Frontal cortex (tissue), 4 donors: ENCODE measurements around the gene RNF123. TPM values are rescaled to one million over a fixed set of nuclear protein-coding genes. Genes with fewer than 3 reads are reported as not detected.

Experiments
- DNase-seq, 2 donors: peaks; one replicate each; pipeline ENCODE4 v3.0.0; 2012; ENCODE audit warnings: low spot score in 2 of 2
- FAIRE-seq: peaks from 2 replicates; lab custom pipeline; 2012; peaks lifted over from hg19 to GRCh38; lab: Jason Lieb, UNC
- total RNA-seq: library from RNA; depleted of rRNA; stranded (reverse); fragments of >200 nt; gene quantifications from one replicate; pipeline ENCODE4 v1.2.3, GENCODE V29; 2014
- donor health status: control.
- donor health status: control.
- donor health status: control.

RNF123 gene
- 25.3 TPM for total RNA-seq

DNA sequence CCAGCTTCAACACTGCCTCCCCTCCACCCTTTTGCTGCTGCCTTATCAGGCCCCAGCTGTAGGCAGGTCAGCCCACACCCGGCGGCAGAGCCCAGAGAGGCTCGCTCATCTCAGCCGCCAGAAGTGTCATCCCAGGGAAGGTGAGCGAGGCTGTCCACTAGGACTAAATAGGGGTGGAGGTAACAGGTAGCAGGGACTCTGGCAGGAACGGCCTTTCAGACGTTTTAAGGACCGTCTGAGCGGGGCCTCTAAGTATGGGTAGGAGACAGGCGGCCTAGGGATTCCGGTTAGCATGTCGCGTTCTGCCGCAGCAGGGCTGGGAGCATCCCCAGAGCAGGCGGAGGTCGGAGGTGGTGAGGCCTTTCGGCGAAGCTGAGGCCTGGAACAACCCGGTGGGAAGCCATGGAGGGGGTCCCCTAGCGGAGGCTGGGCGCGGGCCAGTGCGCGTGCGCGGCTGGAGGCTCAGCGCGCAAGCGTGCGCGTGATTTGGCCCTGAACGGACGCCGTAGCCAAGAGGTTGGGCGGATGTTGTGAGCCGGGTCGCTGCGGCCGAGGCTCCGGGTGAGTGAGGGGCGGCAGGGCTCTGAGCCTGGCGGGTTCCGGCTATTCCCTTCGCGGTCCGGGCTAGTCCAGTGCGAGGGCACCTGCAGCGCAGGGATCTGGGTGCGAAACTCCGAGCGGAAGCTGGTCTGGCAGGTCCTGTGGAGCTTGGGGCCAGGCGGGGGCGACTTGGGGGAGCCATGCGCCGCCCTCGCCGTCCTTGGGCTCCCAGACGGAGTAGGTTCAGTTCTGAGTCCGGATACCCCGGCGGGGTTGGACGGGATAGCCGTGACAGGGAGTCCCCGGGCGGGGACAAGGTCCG, at the start of gene RNF123, which contains the start of gene MST1:
RNF123 (plus strand) TSS at position 512 of the 862 bp plus-strand sequence. CDS start 1,609 bp downstream, outside the sequence.
MST1 (minus strand) TSS at position 429 of the 862 bp plus-strand sequence. CDS start 783 bp downstream, outside the sequence.
- FAIRE-seq (no peak), DNase-seq (peak; percentile 87 to 91)

DNA sequence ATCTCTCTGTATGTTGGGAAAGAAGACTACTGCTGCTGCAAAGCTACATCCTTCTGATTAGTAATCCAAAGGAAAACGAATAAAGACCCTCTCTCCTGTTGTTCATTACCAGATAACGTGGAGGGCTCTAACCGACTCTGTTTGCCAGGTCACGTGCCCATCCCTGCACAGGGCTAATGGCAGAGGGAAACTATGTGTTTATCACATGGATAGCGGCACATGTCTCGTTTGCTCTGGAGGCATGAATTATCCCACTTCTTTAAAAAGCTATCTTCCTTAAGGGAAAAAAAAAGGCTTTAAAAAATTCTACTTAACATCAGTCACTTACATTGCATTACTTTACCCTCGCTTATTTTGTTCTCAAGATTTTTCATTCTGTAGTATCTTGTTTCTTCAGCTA, 48.1 kb upstream of the RNF123 start:
- no peak for DNase-seq
- no peak for FAIRE-seq

DNA sequence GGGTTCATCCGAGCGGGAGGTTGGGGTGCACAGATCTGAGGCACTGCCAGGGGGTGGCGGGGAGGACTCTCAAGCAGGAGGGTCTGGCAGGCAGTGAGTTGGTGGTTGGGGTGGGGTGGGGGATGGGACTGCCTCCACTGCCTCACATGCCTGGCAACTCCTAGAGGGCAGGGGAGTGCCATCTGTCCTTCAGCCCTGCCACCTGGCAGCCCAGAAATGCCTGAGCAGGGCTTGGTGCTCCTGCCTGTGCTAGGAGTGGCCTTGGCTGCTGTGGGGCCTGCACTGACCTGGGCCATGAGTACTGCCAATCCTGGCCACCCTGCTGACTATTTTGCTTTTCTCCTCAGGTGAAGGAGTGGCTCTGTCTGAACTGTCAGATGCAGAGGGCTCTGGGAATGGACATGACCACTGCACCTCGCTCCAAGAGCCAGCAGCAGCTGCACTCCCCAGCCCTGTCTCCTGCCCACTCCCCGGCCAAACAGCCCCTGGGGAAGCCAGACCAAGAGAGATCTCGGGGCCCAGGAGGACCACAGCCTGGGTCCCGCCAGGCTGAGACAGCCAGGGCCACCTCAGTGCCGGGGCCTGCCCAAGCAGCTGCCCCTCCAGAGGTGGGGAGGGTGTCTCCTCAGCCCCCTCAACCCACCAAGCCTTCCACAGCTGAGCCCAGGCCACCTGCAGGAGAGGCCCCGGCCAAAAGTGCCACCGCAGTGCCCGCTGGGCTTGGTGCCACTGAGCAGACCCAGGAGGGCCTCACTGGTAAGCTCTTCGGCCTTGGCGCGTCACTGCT, 47.2 kb upstream of the RNF123 start:
- DNase-seq (no peak), FAIRE-seq (no peak)

DNA sequence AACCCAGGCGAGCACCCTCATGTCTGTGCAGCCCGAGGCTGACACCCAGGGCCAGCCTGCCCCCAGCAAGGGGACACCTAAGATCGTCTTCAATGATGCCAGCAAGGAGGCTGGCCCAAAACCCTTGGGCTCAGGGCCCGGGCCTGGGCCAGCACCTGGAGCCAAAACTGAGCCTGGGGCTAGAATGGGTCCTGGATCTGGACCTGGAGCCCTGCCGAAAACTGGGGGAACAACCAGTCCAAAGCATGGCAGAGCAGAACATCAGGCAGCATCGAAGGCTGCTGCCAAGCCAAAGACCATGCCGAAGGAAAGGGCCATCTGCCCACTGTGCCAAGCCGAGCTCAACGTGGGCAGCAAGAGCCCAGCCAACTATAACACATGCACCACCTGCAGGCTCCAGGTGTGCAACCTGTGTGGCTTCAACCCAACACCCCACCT, 46.6 kb upstream of the RNF123 start:
- FAIRE-seq (no peak), DNase-seq (no peak)

DNA sequence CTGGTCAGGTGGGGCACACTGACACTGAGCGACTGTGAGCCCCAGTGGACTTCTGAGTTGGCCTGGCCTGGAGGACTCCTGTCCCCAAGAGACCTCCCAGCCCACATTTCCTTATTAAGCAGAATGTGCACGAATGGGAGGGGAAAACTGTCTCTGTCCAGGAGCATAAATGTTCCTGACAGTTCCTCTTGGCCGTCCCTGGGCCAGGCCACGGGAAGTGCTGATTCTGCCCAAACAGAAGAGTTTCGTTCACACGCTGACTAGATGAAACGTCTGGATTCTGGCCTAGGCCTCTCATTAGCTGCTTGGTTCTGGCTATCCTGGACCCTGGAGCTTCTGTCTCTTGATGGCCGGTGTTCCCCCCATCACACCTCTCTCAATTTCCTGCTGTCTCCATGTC, 44.7 kb upstream of the RNF123 start:
- no peak for DNase-seq
- FAIRE-seq: no peak

DNA sequence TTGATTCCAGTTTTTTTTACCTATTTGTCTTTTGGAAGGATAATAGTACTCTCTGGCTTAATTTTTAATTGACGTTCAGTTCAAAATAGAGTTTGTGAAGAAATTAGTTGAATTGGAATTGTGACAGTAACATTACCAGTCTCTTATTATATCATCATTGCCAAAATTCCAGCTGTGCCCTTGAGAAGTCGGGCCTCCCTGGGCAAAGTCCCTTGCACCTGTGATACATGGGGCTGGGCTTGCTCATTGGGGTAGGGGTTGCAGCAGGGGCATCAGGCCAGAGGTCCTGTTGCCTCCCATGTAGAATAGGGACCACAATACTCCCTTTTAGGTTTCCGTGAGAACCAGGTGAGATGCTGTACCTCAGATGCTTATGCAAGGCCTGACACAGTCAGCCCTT, 43.1 kb upstream of the RNF123 start:
- no peak for DNase-seq
- FAIRE-seq: no peak

DNA sequence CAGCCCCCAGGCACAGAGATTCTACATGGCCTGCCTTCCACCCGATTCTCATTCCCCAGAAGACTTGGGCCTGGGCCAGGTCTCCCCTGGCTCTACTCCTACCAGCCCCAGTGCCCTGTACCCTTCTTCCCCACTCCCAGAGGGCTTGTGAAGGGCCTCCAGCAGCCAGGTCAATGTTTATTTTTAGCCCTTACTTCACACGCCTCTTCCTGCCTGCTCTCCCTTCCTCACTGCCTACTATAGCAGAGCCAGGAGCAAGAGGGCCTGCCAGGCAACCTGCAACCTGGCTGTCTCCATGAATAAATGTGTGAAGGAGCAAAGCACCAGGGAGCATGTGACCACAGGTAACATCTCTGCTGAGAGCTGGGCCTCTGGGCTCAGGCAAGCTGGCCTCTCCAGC, 41.6 kb upstream of the RNF123 start:
- no peak for FAIRE-seq

DNA sequence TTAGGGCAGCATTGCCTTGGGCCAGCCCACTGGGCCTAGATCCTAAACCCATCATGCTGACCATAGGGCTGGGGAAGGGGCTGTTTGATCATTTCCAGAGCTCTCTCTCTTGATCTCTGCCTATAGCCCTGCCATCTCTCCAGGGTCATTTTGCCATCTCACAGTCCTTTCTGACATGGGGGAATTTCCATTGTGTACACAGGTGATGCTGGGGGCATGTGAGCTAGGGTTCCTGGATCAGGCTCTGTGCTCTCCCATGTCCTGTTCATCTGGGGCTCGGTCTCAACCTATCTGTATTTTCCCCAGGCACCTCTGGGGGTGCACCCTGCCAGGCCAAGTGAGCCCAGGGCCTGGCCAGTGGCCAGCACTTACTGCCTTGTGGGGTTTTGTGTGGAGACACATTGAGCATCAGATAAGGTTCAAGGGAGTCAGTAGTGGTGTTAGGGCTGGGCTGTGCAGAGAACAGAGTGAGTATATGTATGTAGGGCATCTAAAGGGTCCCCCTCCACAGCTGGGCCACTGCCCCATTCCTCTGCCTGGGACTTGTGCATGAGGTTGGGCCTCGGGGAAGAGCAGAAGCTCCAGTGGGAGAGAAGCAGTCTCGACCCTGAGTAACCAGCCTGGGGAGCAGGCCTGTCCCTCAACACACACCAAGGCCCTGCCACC, 40.9 kb upstream of the RNF123 start:
- DNase-seq (no peak), FAIRE-seq (no peak)

More for the DNA sequence above, 41.6 kb upstream of the RNF123 start:
- DNase-seq: peak in 1 of 2 donors; percentile 46

DNA sequence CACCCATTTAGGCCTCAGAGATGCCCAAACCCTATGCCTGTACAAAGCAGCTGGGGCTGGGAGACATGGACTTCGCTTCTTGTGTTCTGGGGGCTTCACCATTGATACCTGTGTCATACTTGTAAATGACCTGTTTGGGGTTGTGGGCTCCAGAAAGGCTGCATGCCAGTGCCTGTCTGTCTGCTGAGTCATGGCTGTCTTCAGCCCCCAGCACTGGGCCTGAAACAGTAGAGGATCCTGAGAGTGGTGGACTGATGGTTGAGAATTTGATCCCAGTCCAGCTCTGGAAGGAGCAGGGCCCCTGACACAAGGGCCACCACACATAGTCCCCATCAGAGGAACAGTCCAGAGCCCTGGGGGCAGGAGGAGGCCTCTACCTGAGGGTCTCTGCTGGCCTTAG, 39.8 kb upstream of the RNF123 start:
- FAIRE-seq (no peak), DNase-seq (no peak)

DNA sequence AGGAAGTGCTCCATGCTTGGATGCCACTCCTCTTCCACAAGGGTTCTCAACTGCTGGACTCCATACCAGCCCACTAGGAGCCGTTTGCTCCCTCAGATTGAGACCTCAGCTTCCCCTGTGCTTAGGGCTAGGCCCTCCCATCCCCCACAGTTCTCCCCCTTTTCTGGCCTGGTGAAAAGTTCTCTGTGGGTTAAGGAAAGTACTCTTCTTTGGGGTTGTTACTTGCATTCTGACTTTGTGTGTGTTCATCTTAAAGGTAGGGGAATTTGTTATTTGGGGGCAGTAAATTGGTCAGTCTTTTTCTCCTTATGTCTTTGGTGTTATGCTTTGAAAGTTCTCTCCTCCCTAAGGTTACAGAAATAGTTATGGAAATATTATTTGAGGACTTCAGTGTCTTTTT, 39.2 kb upstream of the RNF123 start:
- no peak for FAIRE-seq
- no peak for DNase-seq

DNA sequence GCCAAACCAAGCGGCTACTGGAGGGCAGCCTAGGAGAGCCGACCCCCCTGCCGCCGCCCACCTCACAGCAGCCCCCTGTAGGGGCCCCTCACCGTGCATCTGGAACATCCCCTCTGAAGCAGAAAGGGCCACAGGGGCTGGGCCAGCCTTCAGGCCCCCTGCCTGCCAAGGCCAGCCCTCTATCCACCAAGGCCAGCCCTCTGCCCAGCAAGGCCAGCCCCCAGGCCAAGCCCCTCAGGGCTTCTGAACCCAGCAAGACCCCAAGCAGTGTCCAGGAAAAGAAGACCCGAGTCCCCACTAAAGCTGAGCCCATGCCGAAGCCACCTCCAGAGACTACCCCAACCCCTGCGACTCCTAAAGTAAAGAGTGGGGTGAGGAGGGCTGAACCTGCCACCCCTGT, 38.7 kb upstream of the RNF123 start:
- no peak for DNase-seq

DNA sequence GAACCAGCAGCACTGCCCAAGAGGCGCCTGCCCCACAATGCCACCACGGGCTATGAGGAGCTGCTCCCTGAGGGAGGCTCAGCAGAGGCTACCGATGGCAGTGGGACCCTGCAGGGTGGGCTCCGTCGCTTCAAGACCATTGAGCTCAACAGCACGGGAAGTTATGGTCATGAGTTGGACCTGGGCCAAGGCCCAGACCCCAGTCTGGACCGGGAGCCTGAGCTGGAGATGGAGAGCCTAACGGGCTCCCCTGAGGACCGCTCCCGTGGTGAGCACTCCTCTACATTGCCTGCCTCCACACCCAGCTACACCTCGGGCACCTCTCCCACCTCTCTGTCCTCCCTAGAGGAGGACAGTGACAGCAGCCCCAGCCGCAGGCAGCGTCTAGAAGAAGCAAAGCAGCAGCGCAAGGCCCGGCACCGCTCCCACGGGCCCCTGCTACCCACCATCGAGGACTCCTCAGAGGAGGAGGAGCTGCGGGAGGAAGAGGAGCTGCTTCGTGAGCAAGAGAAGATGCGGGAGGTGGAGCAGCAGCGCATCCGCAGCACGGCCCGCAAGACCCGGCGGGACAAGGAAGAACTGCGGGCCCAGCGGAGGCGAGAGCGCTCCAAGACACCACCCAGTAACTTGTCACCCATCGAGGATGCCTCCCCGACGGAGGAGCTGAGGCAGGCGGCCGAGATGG, 37.0 kb upstream of the RNF123 start:
- no peak for FAIRE-seq

More for the DNA sequence above, 38.7 kb upstream of the RNF123 start:
- FAIRE-seq: no peak

DNA sequence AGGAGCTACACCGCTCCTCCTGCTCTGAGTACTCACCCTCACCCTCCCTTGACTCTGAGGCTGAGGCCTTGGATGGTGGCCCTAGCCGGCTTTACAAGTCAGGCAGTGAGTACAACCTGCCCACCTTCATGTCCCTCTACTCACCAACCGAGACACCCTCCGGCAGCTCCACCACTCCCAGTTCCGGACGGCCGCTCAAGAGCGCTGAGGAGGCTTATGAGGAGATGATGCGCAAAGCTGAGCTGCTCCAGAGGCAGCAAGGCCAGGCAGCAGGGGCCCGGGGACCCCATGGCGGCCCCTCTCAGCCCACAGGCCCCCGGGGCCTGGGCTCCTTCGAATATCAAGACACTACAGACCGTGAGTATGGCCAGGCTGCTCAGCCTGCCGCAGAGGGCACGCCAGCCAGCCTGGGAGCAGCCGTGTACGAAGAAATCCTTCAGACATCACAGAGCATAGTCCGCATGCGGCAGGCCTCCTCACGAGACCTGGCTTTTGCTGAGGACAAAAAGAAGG, 36.4 kb upstream of the RNF123 start:
- no peak for FAIRE-seq

More for the DNA sequence above, 37.0 kb upstream of the RNF123 start:
- DNase-seq: no peak

DNA sequence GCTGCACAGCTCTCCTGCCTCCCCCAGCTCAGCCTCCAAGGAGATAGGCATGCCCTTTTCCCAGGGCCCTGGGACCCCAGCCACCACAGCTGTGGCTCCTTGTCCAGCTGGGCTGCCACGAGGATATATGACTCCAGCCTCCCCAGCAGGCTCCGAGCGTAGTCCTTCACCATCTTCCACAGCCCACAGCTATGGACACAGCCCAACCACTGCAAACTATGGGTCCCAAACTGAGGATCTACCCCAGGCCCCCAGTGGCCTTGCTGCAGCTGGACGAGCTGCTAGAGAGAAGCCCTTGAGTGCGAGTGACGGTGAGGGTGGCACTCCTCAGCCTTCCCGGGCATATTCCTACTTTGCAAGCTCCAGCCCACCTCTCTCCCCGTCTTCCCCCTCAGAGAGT, 35.7 kb upstream of the RNF123 start:
- no peak for FAIRE-seq
- DNase-seq: no peak

More for the DNA sequence above, 36.4 kb upstream of the RNF123 start:
- no peak for DNase-seq

DNA sequence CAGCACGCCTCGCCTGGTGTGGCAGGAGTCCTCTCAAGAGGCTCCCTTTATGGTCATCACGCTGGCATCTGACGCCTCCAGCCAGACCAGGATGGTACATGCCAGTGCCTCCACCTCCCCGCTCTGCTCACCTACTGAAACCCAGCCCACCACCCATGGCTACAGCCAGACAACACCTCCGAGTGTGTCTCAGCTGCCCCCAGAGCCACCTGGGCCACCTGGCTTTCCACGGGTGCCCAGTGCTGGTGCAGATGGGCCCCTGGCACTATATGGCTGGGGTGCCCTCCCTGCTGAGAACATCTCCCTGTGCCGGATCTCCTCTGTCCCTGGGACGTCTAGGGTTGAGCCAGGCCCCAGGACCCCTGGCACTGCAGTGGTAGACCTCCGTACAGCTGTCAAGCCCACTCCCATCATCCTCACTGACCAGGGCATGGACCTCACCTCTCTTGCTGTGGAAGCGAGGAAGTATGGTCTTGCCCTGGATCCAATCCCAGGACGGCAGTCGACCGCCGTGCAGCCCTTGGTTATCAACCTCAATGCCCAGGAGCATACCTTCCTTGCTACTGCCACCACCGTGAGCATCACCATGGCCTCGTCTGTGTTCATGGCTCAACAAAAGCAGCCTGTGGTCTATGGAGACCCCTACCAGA, 35.1 kb upstream of the RNF123 start:
- no peak for DNase-seq
- FAIRE-seq: no peak

DNA sequence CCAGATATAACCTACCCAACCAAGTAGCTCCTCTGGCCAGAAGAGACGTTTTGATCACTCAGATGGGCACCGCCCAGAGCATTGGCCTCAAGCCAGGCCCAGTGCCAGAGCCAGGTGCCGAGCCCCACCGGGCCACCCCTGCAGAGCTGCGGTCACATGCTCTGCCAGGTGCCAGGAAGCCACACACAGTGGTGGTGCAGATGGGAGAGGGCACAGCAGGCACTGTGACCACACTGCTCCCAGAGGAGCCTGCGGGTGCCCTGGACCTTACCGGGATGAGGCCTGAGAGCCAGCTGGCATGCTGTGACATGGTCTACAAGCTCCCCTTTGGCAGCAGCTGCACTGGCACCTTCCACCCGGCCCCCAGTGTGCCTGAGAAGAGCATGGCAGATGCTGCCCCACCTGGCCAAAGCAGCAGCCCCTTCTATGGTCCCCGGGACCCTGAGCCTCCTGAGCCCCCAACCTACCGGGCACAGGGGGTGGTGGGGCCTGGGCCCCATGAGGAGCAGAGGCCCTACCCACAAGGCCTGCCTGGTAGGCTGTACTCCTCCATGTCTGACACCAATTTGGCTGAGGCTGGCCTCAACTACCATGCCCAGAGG, 34.3 kb upstream of the RNF123 start:
- FAIRE-seq: no peak
- DNase-seq: no peak

DNA sequence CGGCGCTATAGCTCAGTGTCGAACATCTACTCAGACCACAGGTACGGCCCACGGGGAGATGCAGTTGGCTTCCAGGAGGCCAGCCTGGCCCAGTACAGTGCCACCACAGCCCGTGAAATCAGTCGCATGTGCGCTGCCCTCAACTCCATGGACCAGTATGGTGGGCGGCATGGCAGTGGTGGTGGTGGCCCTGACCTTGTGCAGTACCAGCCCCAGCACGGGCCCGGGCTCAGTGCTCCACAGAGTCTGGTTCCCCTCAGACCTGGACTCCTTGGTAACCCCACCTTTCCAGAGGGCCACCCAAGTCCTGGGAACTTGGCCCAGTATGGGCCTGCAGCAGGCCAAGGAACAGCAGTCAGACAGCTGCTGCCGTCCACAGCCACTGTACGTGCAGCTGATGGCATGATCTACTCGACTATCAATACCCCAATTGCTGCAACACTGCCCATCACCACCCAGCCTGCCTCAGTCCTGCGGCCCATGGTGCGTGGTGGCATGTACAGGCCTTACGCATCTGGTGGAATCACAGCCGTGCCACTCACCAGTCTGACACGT, 33.5 kb upstream of the RNF123 start:
- DNase-seq (no peak), FAIRE-seq (no peak)

DNA sequence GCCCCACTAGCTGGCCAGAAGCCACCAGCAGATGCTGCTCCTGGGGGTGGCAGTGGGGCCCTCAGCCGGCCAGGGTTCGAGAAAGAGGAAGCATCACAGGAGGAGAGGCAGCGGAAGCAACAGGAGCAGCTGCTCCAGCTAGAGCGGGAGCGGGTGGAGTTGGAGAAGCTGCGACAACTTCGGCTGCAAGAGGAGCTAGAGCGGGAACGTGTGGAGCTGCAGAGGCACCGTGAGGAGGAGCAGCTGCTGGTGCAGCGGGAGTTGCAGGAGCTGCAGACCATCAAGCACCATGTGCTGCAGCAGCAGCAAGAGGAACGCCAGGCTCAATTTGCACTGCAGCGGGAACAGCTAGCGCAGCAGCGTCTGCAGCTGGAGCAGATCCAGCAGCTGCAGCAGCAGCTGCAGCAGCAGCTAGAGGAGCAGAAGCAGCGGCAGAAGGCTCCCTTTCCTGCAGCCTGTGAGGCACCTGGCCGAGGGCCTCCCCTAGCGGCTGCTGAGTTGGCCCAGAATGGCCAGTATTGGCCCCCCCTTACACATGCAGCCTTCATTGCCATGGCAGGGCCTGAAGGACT, 32.7 kb upstream of the RNF123 start:
- no peak for DNase-seq
- FAIRE-seq: no peak
